Measurements from ENCODE around the gene PROZ.

The PROZ gene

DNA sequence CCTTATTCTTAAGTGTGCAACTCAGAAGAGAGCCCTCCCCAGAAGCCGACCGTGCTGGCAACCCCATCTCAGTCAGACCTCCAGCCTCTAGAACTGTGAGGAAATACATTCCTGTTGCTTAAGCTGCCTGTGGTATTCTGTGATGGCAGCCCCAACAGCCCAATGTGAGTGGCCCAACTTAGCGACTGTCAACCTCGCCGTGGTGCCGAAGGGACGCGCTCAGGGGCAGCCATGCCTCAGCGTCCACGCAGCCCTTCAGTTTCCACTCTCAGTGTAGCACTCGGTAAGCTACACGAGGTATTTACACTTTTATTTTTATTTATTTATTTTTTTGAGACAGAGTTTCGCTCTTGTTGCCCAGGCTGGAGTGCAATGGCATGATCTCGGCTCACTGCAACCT, 18.4 kb downstream of the PROZ start:
- TF ChIP-seq, protein P1, sequence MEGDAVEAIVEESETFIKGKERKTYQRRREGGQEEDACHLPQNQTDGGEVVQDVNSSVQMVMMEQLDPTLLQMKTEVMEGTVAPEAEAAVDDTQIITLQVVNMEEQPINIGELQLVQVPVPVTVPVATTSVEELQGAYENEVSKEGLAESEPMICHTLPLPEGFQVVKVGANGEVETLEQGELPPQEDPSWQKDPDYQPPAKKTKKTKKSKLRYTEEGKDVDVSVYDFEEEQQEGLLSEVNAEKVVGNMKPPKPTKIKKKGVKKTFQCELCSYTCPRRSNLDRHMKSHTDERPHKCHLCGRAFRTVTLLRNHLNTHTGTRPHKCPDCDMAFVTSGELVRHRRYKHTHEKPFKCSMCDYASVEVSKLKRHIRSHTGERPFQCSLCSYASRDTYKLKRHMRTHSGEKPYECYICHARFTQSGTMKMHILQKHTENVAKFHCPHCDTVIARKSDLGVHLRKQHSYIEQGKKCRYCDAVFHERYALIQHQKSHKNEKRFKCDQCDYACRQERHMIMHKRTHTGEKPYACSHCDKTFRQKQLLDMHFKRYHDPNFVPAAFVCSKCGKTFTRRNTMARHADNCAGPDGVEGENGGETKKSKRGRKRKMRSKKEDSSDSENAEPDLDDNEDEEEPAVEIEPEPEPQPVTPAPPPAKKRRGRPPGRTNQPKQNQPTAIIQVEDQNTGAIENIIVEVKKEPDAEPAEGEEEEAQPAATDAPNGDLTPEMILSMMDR (IDR thresholded peaks at IDR 0.05; ENCODE audit: extremely low read depth, insufficient read depth, missing control alignments), result no peak
- DNase-seq (ENCODE audit: low spot score), result no peak
- in situ Hi-C loops (cut with MboI; ENCODE audit: low pct_unique_long_range_greater_than_20kb, low sequenced_read_pairs, unreplicated experiment), result no loop called here

DNA sequence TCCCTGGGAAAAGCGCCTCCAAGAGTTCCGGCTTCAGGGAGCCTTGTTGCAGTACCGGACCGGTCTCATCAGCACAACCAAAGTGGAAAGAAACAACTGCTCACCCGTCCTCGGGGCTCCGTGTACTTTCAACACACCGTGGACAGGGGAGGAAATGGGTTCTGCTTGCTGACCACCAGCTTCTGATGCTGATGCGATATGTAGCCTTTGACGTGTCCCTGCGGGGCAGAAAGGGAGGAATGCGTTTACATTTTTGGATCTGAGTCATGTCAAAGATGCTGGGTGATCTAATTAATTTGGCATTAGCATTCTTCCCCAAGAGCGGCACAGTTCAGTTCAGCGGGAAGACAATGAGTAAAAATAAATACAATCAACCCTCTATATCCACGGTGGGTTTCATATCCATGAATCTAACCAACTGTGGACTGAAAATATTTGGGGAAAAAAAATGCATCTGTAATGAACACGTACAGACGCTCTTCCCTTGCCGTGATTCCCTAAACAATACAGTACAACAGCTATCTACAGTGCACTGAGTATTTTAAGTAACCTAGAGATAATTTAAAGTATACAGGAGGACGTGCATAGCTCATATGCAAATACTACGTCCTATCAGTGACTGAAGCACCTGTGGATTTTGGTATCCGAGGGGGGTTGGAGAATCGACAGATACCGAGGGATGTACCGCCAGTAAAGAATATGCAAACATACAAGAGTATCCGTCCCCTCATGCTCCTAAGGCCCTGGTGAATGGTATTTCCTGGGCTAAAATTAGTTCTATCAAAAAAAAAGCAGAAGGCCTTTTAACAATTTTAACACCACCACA, 19.8 kb downstream of the PROZ start:
- DNase-seq (ENCODE audit: low spot score), result no peak
- TF ChIP-seq, protein P1 (IDR thresholded peaks at IDR 0.05; ENCODE audit: extremely low read depth, insufficient read depth, missing control alignments), result no peak
- in situ Hi-C loops (cut with MboI; ENCODE audit: low pct_unique_long_range_greater_than_20kb, low sequenced_read_pairs, unreplicated experiment), result no loop called here

DNA sequence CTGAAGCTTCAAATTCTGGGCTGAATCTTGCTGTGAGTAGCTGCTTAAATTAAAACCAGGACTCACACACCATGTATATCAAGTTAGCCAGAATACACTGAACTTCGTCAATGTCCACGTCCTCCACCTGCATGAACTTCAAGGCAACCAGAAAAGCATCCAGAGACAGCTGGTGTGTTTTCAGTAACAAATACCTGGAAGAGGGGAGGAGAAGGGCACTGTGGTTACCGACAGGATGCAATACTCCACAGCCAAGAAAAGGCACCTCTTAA, 20.4 kb downstream of the PROZ start:
- in situ Hi-C loops (cut with MboI; ENCODE audit: low pct_unique_long_range_greater_than_20kb, low sequenced_read_pairs, unreplicated experiment), result no loop called here
- TF ChIP-seq, protein P1 (IDR thresholded peaks at IDR 0.05; ENCODE audit: extremely low read depth, insufficient read depth, missing control alignments), result no peak
- DNase-seq (ENCODE audit: low spot score), result no peak

DNA sequence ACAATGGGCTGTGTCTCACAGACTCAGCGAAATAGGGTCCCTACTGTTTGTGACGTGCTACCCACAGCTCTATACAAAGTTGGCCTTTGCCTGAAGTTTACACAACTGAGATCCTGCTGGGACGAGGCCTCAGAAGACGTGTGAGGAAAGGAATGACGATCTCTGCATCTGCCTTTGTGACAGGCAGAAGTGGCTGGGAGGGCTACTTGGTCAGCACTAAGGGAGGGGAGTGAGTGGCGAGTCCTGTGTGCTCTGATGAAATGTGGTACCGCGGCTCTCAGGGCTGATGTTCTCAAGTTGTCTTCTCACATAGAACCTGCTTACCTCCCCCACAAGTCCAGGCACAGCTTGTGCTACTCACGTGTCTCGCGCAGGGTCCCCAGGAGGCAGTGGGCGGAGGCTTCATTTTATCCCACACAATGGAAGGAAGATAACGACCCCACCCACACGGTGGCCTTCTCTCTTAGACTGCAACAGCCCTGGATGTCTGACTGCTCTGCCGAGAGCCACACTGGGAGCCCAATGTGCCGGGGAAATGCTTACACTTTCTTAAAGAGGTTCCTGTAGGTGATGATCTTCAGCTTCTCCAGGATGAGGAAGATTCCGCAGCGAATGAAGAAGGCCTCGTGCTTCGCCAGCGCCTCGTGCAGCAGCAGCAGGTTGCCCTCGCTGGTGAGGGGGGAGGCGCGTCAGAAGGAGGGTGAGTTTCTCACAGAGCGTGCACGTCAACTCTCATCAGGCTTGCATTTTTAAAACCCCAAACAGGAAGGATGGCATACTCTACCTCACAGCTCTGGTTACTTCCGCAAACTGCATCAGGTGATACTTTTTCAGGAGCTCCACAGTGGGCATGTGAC, 21.2 kb downstream of the PROZ start:
- DNase-seq (ENCODE audit: low spot score), result no peak
- in situ Hi-C loops (cut with MboI; ENCODE audit: low pct_unique_long_range_greater_than_20kb, low sequenced_read_pairs, unreplicated experiment), result no loop called here

DNA sequence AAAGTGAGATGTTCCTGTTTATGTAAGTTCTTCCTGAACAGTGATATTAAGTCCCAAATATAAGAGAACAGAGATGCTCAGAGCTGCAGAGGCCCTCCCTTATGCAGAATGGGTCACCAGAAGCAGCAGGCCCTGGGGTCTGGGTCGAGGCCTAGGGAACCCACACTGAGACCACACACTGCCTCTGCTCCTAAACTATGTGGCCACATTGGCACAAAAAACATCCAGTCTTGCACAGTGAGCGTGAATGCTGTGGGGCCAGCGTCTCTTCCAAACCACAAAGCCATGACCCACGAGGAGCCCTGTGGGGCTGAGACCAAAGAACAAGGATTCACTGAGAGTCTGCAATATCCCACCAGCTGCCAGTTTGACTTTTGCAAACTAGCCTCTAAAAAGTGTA, 23.6 kb downstream of the PROZ start:
- TF ChIP-seq, protein P1 (IDR thresholded peaks at IDR 0.05; ENCODE audit: extremely low read depth, insufficient read depth, missing control alignments), result no peak
- DNase-seq (ENCODE audit: low spot score), result no peak
- in situ Hi-C loops (cut with MboI; ENCODE audit: low pct_unique_long_range_greater_than_20kb, low sequenced_read_pairs, unreplicated experiment), result no loop called here

More for the DNA sequence above, 21.2 kb downstream of the PROZ start:
- TF ChIP-seq, protein P1 (IDR thresholded peaks at IDR 0.05; ENCODE audit: extremely low read depth, insufficient read depth, missing control alignments), result no peak

DNA sequence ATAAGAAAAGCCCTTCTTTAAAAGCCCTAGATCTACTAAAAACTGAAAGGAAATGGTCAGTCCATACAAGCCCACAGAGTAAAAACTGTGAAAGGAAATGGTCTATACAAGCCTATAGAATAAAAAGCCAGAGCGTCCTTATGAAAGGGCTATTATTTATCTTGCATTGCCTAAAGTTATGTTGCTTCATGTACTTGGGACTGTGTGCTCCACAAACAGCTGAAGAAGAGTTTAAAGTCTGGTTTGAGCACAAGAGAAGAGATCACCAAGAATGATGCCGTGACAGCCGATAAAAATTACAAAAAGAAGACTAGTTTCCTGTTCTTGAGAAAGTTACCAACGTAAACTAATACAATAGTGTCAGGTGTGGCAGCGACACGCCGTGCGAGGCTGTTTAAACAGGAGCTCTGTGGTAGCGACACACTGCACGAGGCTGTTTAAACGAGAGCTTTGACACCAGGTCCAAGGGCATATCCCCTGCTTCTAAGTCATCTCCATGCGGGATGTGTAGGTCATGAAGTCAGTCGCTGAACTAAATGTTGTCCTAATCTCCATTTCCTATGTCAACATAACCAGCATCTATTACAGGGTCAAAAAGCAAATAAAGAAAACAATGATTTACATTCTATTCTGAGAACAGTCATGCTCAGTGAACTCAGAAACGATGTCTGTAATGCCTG, 25.1 kb downstream of the PROZ start:
- DNase-seq (ENCODE audit: low spot score), result no peak
- TF ChIP-seq, protein P1 (IDR thresholded peaks at IDR 0.05; ENCODE audit: extremely low read depth, insufficient read depth, missing control alignments), result no peak
- in situ Hi-C loops (cut with MboI; ENCODE audit: low pct_unique_long_range_greater_than_20kb, low sequenced_read_pairs, unreplicated experiment), result no loop called here
